GOT3 (cell line): ENCODE results near the gene BOC.

ENCODE experiments used
- DNase-seq: peaks from one replicate; lab custom pipeline; 2025; ENCODE audit warnings: mixed read lengths; lab: John Stamatoyannopoulos, UW

The BOC gene

DNA sequence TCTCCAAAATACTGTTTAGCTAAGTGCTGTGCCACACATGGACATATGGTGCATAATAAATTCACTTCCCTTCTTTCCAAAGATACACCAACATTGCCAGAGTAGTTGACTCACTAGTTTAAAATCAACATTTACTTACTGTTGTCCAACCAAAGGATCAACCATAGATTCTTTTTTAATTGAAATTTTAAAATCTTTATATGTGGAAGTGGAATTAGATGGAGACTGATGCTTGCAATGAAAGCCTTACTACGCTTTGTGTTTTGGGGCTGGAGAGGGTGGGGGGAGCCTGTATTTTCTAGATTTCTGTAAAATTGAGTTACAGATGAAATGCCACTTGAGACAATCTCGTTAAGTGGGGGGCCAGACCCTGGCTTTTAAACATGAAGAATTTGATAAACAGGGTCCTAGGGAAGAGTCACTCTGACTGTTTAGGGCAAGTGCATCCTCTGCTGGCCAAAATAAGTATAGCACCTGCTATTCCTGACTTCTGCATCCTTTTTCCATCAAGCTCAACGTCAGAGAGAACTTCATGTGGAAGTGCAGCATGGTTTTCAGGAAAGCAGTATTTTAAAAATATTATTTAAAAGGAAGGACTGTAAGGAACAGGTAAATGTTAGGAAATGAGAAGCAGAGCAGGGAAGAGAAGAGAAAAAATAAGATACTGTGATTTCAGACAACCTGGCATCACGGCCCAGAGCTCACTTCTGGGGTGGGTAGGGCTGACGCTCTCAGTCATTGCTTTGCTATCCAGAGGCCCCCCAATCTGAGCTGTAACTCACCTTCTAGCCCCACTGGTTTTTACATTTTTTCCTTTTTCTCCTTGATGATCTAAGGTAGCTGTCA is 76.7 kb downstream of the BOC start:
- DNase-seq, result no peak

DNA sequence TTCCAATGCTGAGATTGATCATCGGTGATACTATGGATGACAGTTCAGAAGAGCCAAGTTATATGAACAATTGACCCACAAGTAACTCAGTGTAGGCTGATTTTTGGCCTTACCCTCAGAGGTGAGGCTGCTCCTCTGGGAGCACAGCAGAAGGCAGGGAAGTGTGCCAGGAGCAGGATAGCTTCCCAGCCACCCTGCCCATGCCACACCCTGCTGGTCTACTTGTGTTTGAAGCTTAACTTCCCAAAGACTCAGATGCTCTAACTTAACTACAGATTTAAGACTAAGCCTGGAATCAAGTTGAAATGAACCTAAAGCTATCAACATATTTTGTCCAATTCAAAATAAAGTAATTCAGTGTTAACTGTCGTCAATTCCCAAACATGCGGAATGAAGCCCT is 77.5 kb downstream of the BOC start:
- no peak for DNase-seq

DNA sequence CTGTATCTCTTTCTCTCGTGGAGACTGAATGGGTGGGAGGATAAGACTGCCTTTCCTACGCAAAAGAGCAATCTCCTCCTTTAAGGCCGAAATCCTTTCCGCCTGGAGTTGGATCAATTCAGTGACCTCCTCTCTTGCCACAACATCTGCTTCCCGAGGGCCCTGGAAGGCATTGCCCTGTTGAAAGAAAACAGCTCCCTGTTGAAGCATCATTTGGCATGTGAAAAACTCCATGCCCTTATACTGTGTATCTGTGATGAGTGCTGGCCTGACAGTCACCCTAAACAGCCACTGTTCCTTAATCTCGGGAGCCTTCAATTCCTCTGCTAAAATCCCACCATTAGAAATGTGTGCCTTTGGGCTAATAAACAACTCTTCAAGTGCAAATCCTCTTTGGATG is 80.2 kb downstream of the BOC start:
- DNase-seq, result no peak

DNA sequence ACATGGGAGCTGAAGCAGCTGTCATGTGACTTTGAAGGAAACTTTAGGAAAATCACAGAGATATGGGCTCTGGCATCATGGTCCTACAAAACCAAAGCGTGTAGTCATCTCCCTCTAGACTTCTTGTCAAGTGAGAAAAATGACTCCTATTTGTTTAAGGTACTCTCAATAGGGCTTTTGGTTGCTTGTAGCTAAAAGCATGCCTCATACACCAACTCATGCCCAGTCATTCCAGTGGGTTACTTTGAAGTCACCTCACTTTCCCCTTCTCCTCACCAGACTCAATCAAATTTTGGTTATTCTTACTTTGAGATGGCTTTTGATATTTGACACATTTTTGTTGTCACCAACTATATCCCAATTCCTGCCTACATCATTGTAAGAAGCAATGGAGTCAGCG is 81.6 kb downstream of the BOC start:
- no peak for DNase-seq

DNA sequence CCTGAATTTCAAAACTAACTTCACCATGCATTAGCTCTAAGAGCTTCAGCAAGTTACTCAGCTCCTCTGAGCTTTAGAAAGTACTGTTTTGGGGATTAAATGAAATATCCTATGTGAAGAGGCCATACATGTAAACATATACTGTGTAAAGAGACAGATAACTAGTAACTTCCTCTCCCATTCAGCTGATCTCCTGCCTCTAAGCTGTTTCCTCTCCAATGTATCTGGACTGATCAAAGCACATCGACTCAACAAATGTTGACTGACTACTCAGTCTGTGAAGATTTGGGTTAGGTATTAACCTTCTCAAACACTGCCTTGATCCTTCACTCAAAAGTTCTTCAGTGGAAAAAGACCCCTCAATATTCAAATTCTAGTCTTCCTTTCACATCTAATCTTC is 82.0 kb downstream of the BOC start:
- DNase-seq, result no peak

DNA sequence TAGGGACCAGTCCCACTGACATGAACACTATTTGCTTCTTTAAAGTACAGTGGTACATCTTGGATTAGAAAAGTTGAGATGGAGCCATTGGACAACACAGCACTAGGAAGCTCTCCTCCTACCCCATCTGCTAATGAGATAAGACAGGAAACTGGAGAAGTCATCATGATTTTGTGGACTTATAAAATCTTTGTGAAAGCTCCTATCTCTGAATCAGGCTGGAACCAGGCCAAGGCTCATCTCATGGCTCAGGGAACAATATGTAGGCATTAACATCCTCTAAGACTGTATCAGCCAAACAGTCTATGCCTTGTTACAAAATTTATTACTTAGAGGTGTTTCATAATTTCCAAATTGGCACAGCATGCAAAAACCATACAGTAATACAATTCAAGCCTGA is 84.1 kb downstream of the BOC start:
- DNase-seq, result no peak

DNA sequence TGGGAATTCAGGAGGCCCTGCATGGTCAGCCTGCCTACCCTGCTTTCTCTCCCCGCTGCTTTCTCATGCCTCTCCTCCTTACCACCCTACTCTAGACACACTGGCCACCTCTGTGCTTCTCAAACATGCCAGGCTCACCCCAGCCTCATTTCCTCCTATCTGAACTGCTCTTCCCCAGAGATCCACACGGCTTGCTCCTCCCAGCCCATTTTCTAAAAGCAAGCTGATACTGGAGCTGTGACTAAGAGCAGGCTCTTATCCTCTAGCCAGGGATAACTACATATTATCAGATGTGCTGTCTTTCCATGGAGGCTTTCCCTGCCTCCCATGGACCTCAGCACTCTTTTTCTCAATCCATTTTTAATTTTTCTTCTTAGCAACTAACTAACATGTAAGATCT is 85.9 kb downstream of the BOC start:
- DNase-seq, result no peak

DNA sequence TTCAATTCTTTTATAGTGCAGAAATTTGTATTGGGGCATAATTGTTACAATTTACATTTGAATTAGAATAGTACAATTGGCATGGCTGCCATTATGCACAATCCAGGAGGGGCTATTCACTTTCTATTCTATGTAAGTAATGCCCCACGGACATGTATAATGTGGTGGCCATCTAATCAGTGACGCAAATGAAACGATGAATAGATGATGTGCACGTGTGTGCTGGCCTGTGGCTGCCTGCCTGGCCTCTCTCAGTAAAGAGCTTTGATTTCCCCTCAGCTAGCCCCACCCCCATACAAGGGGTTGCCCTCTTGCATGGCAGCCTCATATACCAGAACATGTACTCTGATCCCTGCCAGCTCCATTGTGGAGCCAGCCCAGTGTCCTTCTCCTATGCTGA is 86.5 kb downstream of the BOC start:
- no peak for DNase-seq

DNA sequence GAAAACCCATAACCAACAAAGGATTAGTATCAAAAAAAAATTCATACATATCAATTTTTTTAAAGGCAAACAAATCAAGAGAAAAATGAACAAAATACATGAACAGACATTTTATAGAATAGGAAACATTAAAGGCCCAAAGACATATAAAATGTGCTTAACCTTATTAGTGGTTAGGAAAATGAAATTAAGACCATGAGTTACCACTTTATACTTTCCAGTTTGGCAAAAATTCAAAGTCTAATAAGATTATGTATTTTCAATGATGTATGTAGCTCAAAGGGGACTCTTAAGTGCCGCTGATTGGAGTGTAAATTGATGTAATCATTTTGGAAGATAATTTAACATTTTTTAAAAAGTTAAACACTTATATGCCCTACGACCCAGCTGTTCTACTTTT is 89.2 kb downstream of the BOC start:
- DNase-seq, result no peak

DNA sequence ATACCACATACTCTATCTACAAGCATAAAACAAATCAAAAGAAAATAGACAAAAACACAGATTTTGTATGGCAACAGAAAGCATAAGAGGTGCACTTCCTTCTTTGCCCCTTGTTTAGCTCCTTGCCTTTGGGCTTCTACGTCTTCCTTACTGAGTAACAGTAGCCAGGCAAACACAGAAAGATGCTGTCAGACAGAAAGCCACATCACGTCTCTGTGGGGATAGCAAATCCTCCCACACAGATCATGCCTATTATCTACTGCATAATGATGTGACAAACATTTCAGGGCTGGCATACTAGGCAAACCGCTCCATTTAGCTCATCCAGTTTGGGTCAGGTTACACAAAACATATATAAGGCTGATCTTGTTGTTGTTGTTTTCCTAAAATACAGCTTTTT is 92.7 kb downstream of the BOC start:
- no peak for DNase-seq

DNA sequence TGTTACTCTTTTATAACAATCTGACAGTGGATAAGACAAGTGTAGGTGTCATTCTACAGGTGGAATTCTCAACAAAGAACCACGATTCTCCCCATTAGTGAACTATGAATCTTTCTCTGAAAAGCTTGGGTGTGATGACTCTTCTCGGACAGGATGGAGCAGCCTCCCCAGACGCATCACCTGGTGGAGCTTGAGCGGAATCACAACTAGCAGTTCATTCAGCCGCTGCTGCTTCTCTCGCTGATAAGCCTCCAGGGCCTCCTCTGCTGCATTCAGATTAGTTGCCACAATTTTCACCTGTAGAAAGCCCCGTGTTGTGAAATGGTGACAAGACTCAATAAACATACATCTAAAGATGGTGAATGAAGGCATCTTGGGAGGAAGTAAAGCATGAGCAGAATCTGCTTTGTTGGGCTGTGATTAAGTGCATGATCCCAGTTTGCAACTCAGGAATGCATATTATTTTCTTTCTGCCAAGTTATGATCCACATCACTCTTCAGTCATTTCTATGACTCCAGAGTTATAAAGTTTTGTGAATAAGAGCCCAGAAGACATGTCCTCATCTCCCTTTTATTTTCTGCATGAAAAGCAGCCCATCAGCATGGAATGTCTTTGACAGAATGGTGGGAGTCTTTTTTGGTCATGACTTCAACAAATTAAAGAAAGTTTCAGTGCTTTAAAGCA is 93.6 kb downstream of the BOC start:
- DNase-seq, result no peak

DNA sequence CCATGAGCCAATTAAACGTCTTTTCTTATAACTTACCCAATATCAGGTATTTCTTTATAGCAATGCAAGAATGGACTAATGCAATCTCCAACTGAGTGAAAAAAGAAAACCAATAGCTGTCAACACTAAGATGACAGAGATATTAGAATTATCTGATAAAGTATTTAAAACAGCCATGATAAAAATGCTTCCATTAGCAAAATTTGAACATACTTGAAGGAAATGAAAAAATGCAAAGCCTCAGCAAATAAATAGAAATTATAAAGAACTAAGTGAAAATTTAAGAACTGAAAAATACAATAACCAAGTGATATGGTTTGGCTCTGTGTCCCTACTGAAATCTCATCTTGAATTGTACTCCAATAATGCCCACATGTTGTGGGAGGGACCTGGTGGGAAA is 99.6 kb downstream of the BOC start:
- DNase-seq, result no peak

DNA sequence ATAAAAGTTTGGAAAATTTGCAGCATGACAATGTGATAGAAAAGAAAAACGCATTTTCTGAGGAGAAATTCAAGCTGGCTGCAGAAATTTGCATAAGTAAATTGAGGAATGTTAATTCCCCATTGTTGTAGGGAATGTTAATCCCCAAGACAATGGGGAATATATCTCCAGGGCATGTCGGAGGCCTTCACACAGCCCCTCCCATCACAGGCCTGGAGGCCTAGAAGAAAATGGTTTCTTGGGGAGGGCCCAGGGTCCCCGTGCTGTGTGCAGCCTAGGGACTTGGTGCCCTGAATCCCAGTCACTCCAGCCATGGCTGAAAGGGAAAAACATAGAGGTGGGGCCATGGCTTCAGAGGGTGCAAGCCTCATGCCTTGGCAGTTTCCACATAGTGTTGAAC is 101.1 kb downstream of the BOC start:
- no peak for DNase-seq

DNA sequence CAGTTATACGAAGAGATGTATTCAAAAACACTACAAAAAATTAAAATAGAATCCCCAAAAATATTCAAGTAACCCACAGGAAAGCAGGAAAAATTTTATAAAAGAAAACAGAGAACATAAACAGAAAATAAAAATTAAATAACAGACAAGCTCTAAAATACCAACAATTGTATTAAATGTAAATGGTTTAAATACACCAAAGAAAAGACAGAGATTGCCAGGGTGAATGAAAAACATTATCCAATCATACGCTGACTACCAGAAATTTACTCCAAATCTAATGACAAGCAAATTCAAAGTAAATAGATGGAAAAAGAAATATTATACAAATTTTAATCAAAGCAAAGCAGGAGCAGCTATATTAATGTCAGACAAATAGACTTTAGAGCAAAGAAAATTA is 103.6 kb downstream of the BOC start:
- DNase-seq, result no peak

DNA sequence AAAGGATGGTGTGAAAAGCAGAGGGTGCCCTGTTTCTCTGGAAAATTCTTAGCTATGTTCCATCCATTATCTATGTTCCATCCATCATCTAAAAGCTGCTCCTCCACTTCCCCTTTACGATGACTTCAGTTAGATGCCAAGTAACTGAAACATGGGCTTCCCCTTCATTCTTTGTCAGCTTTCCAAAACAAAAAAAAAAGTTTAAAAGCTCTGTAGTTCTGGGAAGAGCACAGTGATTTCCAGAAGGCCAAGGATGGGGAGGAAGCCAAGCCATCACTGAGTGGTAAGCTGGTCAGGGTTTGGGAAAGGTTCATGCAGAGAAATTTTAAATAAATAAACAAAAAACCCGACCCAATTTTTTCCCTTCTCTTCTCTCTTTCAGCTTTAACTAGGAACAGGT is 118.4 kb downstream of the BOC start:
- no peak for DNase-seq

DNA sequence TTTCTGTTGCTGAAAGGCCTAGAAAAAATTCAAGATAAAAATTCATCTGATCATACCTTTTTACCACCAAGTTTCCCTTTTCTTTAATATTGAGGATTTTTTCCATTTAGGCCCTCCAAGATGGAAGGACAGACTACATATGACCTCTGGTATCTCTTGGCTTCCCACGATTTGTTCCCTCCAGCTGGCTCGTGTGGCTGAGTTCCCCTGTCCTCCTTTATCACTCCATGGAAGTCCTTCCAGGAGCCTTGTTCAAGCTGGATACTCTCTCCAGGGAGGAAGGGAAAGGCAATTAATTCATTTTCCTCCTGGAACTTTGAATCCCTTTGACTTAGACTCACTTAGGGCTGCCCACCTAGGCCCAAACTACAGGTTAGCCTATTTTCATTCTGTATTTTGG is 119.4 kb downstream of the BOC start:
- DNase-seq, result no peak

DNA sequence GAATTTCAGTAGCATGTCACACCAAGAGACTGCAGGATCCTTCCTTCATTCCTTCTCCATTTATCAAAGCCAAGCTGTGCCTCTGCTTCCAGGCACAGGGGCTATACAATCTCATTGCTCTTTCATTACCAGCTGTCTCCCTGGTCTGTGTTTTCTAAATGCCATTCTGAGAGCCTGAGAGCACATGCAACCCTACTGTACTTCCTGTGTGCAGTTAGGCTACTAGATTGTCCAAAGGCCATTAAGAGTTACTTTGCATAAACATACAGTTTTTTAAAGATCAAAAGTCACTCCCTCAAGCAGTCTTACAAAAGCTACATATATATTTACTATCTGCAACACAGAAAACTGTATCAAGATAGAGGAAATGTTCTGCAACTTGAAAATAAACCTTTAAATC is 119.8 kb downstream of the BOC start:
- DNase-seq, result no peak
